ENCODE results near the gene ADRM1.

Gene ADRM1

GRCh38 chr20:62277253-62277652, 25.5 kb upstream of the ADRM1 start:
- TF ChIP-seq CTCF (IDR thresholded peaks at IDR 0.05; ENCODE audit: borderline replicate concordance, insufficient read depth, low read depth, low read length), result no peak
- H3K4me3 ChIP-seq (ENCODE audit: low read depth, low read length), result no peak overlapping the region

DNA sequence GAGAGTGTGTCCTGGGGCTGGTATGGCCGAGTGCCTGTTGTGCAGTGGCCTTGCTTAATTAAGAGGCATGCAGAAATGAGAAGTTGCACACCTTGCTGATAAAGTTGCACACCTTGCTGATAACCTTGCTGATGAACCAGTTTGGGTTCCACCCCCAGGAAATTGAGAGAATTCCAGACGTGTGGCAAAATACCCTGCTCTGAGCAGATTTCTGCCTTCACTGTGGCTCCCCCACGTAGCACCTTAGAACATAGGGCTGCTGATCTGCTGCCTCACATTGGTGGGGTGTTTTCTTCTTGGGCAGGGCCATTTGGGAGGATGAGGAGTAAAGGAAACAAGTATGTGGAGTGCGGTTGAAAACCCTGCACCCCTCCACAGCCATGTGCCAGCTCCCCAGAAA, 22.5 kb upstream of the ADRM1 start:
- H3K4me3 ChIP-seq (ENCODE audit: low read depth, low read length), result no peak overlapping the region
- TF ChIP-seq CTCF (IDR thresholded peaks at IDR 0.05; ENCODE audit: borderline replicate concordance, insufficient read depth, low read depth, low read length), result no peak

DNA sequence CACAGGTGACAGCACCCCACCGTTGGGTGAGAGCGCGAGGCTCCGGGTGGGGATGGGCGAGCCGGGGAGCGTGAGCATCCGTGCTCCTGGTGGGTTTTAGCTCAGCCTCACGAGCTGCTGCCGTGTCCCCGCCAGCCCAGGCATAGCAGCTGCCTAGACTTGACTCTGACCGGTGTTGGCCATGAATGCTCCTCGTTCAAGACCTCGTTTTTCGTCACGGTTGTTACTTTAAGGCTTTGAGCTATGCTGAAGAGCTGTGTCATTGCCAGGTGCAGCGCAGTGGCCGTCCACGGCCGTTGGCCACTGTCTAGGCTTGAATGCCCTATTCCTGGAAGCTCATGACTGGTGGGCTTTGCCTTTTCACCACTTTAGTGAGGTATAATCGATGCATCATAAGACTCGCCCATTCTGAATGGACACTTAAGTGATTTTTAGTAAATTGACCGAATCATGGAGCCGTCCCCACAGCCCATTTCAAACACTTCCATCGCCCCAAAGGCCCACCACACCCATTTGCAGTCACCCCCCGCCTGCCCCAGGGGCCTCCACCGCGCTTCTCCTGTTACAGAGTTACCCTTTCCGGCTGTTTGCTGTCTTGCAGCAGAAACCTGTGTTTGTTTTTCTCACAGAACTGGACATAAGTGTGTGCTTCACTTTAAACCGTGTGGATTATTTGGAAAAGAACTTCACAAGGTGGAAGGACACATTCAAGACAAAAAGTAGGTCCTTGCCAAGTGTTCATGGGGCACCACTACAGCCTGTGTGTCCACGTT, 21.4 kb upstream of the ADRM1 start:
- TF ChIP-seq CTCF (IDR thresholded peaks at IDR 0.05; ENCODE audit: borderline replicate concordance, insufficient read depth, low read depth, low read length), result no peak

DNA sequence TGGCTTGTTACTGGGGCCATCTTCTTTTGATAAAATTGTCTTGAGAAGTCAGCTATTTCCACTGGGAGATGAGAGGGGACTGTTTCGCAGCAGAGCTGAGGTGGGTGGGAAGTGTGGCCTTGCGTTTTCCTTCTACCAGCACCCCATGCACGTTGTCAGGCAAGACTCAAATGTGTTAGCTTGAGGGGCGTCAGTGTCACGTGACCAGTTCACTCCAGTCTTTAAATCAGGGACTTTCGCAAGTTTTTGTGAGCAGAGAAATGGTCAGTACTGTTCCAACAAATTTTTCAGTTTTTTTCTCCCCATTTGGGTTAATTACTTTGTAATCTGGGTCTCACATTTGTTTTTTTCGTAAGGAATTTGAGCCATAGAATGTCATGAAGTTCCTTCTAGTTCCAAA, 20.7 kb upstream of the ADRM1 start:
- H3K4me3 ChIP-seq (ENCODE audit: low read depth, low read length), result no peak overlapping the region
- TF ChIP-seq CTCF (IDR thresholded peaks at IDR 0.05; ENCODE audit: borderline replicate concordance, insufficient read depth, low read depth, low read length), result no peak

More for the DNA sequence above, 21.4 kb upstream of the ADRM1 start:
- H3K4me3 ChIP-seq (ENCODE audit: low read depth, low read length), result no peak overlapping the region

DNA sequence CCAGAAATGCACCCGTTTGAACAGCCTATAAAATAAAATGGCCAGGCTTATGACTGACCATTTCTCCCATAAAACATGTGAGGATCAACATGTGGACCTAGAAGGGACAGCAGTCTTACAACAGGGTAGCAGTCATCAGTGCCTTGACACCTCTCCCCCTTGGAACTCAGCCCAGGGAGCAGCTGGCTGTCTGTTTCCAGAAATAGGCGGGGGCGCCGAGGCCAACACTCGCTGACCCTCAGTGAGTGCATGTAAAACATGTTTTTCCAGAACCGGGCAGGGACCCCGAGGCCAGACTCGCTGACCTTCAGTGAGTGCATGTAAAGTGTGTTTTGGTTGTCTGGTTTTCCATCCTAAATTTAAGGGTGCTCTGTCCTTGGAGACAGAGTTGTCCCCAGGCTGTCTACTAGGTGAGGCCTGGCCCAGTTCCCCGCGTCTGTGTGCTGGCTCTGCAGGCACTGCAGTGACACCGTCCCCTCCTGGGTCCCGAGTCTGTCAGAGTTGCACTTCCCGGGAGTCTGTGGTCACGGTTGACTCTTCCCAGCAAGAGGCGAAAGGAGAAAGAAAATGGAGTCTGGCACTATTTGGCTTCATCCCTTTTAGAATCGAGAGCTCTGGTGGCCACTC, 19.8 kb upstream of the ADRM1 start:
- no peak for TF ChIP-seq CTCF (IDR thresholded peaks at IDR 0.05; ENCODE audit: borderline replicate concordance, insufficient read depth, low read depth, low read length)
- H3K4me3 ChIP-seq (ENCODE audit: low read depth, low read length), result no peak overlapping the region

DNA sequence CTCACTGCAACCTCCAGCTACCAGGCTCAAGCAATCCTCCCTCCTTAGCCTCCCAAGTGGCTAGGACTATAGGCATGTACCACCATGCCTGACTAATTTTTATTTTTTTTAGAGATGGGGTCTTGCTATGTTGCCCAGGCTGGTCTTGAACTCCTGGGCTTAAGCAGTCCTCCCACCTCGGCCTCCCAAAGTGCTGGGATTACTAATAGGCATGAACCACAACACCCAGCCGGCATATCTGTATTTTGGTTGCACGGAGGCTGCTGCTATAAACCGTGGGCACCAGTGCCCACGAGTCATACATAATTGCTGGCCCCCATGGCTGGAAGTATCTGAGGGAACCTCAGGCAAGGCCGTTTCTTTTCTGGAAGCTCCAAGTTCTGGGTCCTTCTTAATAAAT, 18.3 kb upstream of the ADRM1 start:
- H3K4me3 ChIP-seq (ENCODE audit: low read depth, low read length), result no peak overlapping the region
- no peak for TF ChIP-seq CTCF (IDR thresholded peaks at IDR 0.05; ENCODE audit: borderline replicate concordance, insufficient read depth, low read depth, low read length)

GRCh38 chr20:62285151-62285550, 17.6 kb upstream of the ADRM1 start:
- TF ChIP-seq CTCF (IDR thresholded peaks at IDR 0.05; ENCODE audit: borderline replicate concordance, insufficient read depth, low read depth, low read length), result no peak
- no peak overlapping the region for H3K4me3 ChIP-seq (ENCODE audit: low read depth, low read length)
